Liver (tissue), 3 donors: ENCODE measurements around the gene NDUFAF7.

Experiments used
- CTCF ChIP-seq: fragments of 150-350 bp; IDR thresholded peaks from 2 replicates; pipeline ENCODE4 v1.5.1; 2017; ENCODE audit warnings: improper control_type of control experiment, low read depth, low read length; ENCODE audit not compliant: missing input control
- EGR1 ChIP-seq, 2 donors: IDR thresholded peaks; 2 replicates each; pipeline ENCODE4 v1.6.1; 2016 to 2018; ENCODE audit warnings: antibody characterized with exemption in 2 of 2, low read depth in 2 of 2
- FOXA1 ChIP-seq: IDR thresholded peaks from 2 replicates; pipeline ENCODE4 v1.6.1; 2016; ENCODE audit warnings: antibody characterized with exemption
- FOXA2 ChIP-seq: IDR thresholded peaks from 2 replicates; pipeline ENCODE4 v1.6.1; 2016; ENCODE audit warnings: antibody characterized with exemption
- RAD21 ChIP-seq, 2 donors: IDR thresholded peaks; 2 replicates each; pipeline ENCODE4 v1.6.1; 2016; ENCODE audit warnings: antibody characterized with exemption in 2 of 2, mild to moderate bottlenecking in 2 of 2
- RXRA ChIP-seq, 2 donors: IDR thresholded peaks; 2 replicates each; pipeline ENCODE4 v1.6.1; 2017 to 2018; ENCODE audit warnings: antibody characterized with exemption in 2 of 2, mild to moderate bottlenecking in 1 of 2
- YY1 ChIP-seq: IDR thresholded peaks from 2 replicates; pipeline ENCODE4 v1.6.1; 2016; ENCODE audit warnings: antibody characterized with exemption, mild to moderate bottlenecking
- ZBTB33 ChIP-seq: IDR thresholded peaks from 2 replicates; pipeline ENCODE4 v1.6.1; 2016; ENCODE audit warnings: antibody characterized with exemption
- TF ChIP-seq, protein P1 (sequence below): IDR thresholded peaks from 2 replicates; pipeline ENCODE4 v1.6.1; 2016; ENCODE audit warnings: antibody characterized with exemption
- donor health status: healthy.
- donor health status: healthy.

GRCh38 chr2:37211212-37211611 is 20.2 kb upstream of the NDUFAF7 start:
- TF ChIP-seq CTCF = no peak
- TF ChIP-seq ZBTB33 = no peak
- TF ChIP-seq RAD21 (IDR thresholded peaks at IDR 0.05) = no peak
- TF ChIP-seq EGR1 (IDR thresholded peaks at IDR 0.05; ENCODE audit: low read depth in 2 of 2) = no peak
- TF ChIP-seq, protein P1, sequence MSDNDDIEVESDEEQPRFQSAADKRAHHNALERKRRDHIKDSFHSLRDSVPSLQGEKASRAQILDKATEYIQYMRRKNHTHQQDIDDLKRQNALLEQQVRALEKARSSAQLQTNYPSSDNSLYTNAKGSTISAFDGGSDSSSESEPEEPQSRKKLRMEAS = no peak
- TF ChIP-seq RXRA (IDR thresholded peaks at IDR 0.05) = no peak
- no peak for TF ChIP-seq FOXA1
- no peak for TF ChIP-seq YY1
- no peak for TF ChIP-seq FOXA2
